ENCODE results near the gene FAM3C. TPM values are rescaled to one million over a fixed set of nuclear protein-coding genes. Genes with fewer than 3 reads are reported as not detected.

Gene FAM3C
- total RNA-seq, 2 experiments from 2014 or later = 7.9 to 10.5 TPM

DNA sequence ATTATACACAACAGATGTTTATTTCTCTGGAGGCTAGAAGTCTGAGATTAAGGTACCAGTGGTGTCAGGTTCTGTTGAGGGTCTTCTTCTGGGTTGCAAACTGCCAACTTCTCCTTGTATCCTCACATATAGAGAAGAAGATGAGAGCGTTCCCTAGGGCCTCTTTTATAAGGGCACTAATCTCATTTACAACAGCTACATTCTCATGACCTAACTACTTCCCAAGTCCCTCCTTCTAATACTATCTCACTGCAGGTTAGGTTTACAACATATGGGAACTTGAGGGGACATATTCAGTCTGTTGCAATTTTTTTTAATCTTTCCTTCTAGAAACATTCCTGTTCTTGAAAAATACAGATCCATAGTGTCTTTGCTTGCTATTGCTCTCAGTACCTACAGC is 18.3 kb upstream of the FAM3C start:
- H3K9me3 ChIP-seq (ENCODE audit: control insufficient read depth in 1 of 2, insufficient read depth in 1 of 2, low read length in 2 of 2) = no peaks in the 10 kb centered on the region
- POLR2A ChIA-PET = no interaction called here
- no peak overlapping the region for H3K4me3 ChIP-seq (ENCODE audit: low read length)
- CTCF ChIA-PET = interaction anchor here (1.3 kb wide), 1 partner anchor 18 kb away, joined by 3 read pairs; the partner anchor contains the start of gene FAM3C
- H3K27ac ChIP-seq (ENCODE audit: low read depth in 1 of 2, low read length in 2 of 2) = no peak overlapping the region
- no peaks in the 10 kb centered on the region for H3K9me3 Mint-ChIP-seq
- intact Hi-C loops (cut with DNase I, micrococcal nuclease) = loop anchor here in 1 of 2 experiments (5.0 kb wide), 1 partner anchor 133 kb away; no protein-coding TSS in a partner anchor
- ATAC-seq (ENCODE audit: poor library complexity) = no peak
- no peaks in the 10 kb centered on the region for H3K27me3 ChIP-seq (ENCODE audit: control insufficient read depth in 1 of 2, insufficient read depth in 2 of 2, low read length in 2 of 2)
- H3K4me3 Mint-ChIP-seq = no peak overlapping the region
- H3K36me3 ChIP-seq (ENCODE audit: insufficient read depth, low read length) = no peaks in the 10 kb centered on the region
- H3K27ac Mint-ChIP-seq = no peak overlapping the region
- no peaks in the 10 kb centered on the region for H3K4me1 Mint-ChIP-seq (ENCODE audit: low read depth)
- H3K36me3 Mint-ChIP-seq (ENCODE audit: low read depth) = no peaks in the 10 kb centered on the region
- TF ChIP-seq, protein P1, sequence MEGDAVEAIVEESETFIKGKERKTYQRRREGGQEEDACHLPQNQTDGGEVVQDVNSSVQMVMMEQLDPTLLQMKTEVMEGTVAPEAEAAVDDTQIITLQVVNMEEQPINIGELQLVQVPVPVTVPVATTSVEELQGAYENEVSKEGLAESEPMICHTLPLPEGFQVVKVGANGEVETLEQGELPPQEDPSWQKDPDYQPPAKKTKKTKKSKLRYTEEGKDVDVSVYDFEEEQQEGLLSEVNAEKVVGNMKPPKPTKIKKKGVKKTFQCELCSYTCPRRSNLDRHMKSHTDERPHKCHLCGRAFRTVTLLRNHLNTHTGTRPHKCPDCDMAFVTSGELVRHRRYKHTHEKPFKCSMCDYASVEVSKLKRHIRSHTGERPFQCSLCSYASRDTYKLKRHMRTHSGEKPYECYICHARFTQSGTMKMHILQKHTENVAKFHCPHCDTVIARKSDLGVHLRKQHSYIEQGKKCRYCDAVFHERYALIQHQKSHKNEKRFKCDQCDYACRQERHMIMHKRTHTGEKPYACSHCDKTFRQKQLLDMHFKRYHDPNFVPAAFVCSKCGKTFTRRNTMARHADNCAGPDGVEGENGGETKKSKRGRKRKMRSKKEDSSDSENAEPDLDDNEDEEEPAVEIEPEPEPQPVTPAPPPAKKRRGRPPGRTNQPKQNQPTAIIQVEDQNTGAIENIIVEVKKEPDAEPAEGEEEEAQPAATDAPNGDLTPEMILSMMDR (IDR thresholded peaks at IDR 0.05) = no peak
- peaks cover 19% of the 10 kb centered on the region for H3K27me3 Mint-ChIP-seq
- H3K4me1 ChIP-seq (ENCODE audit: insufficient read depth, low read length) = no peaks in the 10 kb centered on the region
- DNase-seq = no peak

DNA sequence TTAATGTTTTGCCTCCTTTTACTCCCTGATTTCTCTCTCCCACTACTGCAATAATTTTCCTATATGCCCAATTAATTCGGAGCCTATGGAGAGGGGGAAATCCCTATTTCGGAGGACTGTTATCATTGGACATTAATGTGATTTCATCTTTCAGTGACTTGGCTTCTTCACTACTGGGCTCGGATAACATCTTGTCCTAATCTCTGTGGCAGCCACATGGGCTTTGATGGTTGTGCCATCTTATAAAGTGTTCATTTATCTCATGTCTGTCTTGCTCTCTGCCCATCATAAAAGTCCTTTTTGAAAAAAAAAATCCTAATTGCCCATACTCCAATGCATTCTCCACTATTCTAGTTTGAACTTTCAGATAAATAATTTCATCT is 15.5 kb upstream of the FAM3C start:
- POLR2A ChIA-PET = no interaction called here

DNA sequence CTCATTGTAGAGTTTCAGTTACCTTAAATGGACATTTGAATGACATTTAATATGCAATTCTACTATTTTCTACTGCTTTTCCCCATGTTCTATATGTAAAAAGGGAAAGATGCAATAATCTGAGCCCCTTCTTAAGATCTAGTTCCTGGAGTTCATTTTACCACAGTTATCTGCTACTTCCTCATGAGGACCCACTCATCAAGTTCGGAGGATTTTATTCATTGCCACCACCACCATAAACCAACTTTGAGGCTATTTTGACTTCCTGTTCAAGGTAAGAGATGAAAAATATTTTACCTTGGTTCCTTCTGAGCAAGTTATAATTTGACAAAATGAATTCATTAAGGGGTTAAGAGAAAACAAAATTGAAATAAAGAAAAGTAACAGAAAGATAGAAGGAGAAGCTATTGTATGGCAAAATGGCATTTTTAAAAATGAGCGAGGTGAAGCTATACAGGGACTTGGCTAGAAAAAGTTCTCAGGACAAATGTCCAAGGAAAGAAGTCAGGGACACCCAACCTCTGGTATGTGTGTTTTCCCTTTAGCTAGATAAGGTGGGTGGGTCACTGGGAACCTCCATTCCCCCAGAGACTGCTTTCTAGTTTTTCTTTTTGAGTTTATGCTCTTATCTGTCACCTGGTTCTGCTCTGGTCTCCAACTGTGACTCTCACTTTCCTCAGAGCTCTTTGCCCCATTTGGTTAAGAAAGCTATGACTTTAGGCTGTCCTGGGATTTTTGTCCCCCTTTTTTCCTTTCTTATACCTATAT is 14.9 kb upstream of the FAM3C start:
- no peaks in the 10 kb centered on the region for H3K4me1 ChIP-seq (ENCODE audit: insufficient read depth, low read length)
- Mint-ChIP-seq H3K27me3 (peaks cover 23% of the 10 kb centered on the region), H3K4me3 (no peak overlapping the region), H3K36me3 (ENCODE audit: low read depth) (no peaks in the 10 kb centered on the region), H3K9me3 (no peaks in the 10 kb centered on the region), H3K4me1 (ENCODE audit: low read depth) (no peaks in the 10 kb centered on the region), H3K27ac (no peak overlapping the region)
- no peak overlapping the region for H3K4me3 ChIP-seq (ENCODE audit: low read length)
- no peaks in the 10 kb centered on the region for H3K9me3 ChIP-seq (ENCODE audit: control insufficient read depth in 1 of 2, insufficient read depth in 1 of 2, low read length in 2 of 2)
- no peaks in the 10 kb centered on the region for H3K27me3 ChIP-seq (ENCODE audit: control insufficient read depth in 1 of 2, insufficient read depth in 2 of 2, low read length in 2 of 2)
- H3K36me3 ChIP-seq (ENCODE audit: insufficient read depth, low read length) = no peaks in the 10 kb centered on the region
- no peak overlapping the region for H3K27ac ChIP-seq (ENCODE audit: low read depth in 1 of 2, low read length in 2 of 2)
- ChIA-PET CTCF (no interaction called here), POLR2A (no interaction called here)
- no peak for ATAC-seq (ENCODE audit: poor library complexity)
- intact Hi-C loops (cut with DNase I, micrococcal nuclease) = loop anchor here in 1 of 2 experiments (5.0 kb wide), 1 partner anchor 136 kb away; no protein-coding TSS in a partner anchor
- TF ChIP-seq, protein P1 (IDR thresholded peaks at IDR 0.05) = no peak
- no peak for DNase-seq

More for the DNA sequence above, 15.5 kb upstream of the FAM3C start:
- no peaks in the 10 kb centered on the region for H3K9me3 ChIP-seq (ENCODE audit: control insufficient read depth in 1 of 2, insufficient read depth in 1 of 2, low read length in 2 of 2)
- Mint-ChIP-seq H3K4me3 (no peak overlapping the region), H3K4me1 (ENCODE audit: low read depth) (no peaks in the 10 kb centered on the region), H3K9me3 (no peaks in the 10 kb centered on the region), H3K27ac (no peak overlapping the region), H3K36me3 (ENCODE audit: low read depth) (no peaks in the 10 kb centered on the region), H3K27me3 (peaks cover 23% of the 10 kb centered on the region)
- H3K27ac ChIP-seq (ENCODE audit: low read depth in 1 of 2, low read length in 2 of 2) = no peak overlapping the region
- ATAC-seq (ENCODE audit: poor library complexity) (no peak), DNase-seq (no peak)
- H3K27me3 ChIP-seq (ENCODE audit: control insufficient read depth in 1 of 2, insufficient read depth in 2 of 2, low read length in 2 of 2) = no peaks in the 10 kb centered on the region
- CTCF ChIA-PET = no interaction called here
- intact Hi-C loops (cut with DNase I, micrococcal nuclease) = loop anchor here in 1 of 2 experiments (5.0 kb wide), 1 partner anchor 136 kb away; no protein-coding TSS in a partner anchor
- no peaks in the 10 kb centered on the region for H3K4me1 ChIP-seq (ENCODE audit: insufficient read depth, low read length)
- H3K4me3 ChIP-seq (ENCODE audit: low read length) = no peak overlapping the region
- TF ChIP-seq, protein P1 (IDR thresholded peaks at IDR 0.05) = no peak
- H3K36me3 ChIP-seq (ENCODE audit: insufficient read depth, low read length) = no peaks in the 10 kb centered on the region

Measured in CD4-positive, alpha-beta T cell (primary cell).